GM12875 (cell line): Measurements from ENCODE around the gene ITPR3.

Experiments
- H3K4me3 ChIP-seq: one replicate; pipeline ENCODE4 v1.5.1; 2011; ENCODE audit warnings: low read depth, low read length, control low read depth
- TF ChIP-seq, protein P1 (sequence below): IDR thresholded peaks from 2 replicates; pipeline ENCODE4 v1.5.1; 2011; ENCODE audit warnings: low read depth, mild to moderate bottlenecking, control low read depth, inconsistent platforms, low read length, moderate library complexity, borderline replicate concordance; ENCODE audit not compliant: insufficient read depth

The ITPR3 gene

DNA sequence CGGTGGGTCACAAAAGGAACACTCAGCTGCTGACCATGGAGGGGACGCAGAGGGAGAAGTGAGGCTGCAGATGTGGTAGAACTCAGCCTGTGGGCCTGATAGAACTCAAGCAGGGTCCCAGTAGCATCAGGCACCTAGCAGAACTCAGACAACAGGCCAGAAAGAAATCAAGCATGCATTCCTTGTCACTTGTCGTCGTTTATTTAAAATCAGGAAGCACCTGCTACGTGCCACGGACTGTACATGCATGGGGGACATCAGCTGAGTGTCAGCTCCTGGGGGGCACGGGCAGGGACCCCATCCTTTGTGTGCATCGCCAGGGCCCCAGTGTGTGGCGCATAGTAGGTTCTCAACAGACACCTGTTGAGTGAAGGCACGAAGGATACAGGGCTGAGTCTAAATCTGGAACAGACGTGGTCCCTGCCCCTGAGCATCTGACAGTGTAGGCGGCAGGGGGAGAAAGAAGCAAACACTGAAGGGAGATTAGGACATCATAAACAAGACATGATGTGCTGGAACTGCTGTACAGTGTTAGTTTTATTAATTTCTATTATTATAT lies 57.9 kb downstream of the ITPR3 start:
- no peak overlapping the region for H3K4me3 ChIP-seq
- TF ChIP-seq, protein P1, sequence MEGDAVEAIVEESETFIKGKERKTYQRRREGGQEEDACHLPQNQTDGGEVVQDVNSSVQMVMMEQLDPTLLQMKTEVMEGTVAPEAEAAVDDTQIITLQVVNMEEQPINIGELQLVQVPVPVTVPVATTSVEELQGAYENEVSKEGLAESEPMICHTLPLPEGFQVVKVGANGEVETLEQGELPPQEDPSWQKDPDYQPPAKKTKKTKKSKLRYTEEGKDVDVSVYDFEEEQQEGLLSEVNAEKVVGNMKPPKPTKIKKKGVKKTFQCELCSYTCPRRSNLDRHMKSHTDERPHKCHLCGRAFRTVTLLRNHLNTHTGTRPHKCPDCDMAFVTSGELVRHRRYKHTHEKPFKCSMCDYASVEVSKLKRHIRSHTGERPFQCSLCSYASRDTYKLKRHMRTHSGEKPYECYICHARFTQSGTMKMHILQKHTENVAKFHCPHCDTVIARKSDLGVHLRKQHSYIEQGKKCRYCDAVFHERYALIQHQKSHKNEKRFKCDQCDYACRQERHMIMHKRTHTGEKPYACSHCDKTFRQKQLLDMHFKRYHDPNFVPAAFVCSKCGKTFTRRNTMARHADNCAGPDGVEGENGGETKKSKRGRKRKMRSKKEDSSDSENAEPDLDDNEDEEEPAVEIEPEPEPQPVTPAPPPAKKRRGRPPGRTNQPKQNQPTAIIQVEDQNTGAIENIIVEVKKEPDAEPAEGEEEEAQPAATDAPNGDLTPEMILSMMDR, result no peak

GRCh38 chr6:33679761-33680160 lies 58.6 kb downstream of the ITPR3 start:
- TF ChIP-seq, protein P1, result no peak
- H3K4me3 ChIP-seq, result no peak overlapping the region

DNA sequence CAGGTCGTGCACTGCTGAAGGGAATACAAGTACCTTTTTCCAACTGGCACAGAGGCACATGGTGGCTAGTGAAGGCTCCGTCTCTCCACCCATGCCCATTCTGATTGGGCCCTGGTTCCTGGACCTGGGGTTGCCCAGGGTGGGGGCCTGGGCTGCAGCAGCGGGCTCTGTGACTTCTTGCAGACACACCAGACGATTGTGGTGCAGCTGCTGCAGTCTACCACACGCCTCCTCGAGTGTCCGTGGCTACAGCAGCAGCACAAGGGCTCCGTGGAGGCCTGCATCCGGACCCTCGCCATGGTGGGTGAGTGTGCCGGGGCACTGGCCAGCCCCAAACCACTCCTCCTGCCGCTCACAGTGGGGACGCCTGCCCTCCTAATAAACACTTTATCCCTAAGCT lies 61.2 kb downstream of the ITPR3 start:
- no peak overlapping the region for H3K4me3 ChIP-seq
- TF ChIP-seq, protein P1, result no peak

GRCh38 chr6:33683051-33683571 lies 62.0 kb downstream of the ITPR3 start:
- no peak overlapping the region for H3K4me3 ChIP-seq
- TF ChIP-seq, protein P1, result no peak

- TF ChIP-seq, protein P1, result no peak
- no peak overlapping the region for H3K4me3 ChIP-seq
Measured at GRCh38 chr6:33683576-33684427, 62.7 kb downstream of the ITPR3 start.

DNA sequence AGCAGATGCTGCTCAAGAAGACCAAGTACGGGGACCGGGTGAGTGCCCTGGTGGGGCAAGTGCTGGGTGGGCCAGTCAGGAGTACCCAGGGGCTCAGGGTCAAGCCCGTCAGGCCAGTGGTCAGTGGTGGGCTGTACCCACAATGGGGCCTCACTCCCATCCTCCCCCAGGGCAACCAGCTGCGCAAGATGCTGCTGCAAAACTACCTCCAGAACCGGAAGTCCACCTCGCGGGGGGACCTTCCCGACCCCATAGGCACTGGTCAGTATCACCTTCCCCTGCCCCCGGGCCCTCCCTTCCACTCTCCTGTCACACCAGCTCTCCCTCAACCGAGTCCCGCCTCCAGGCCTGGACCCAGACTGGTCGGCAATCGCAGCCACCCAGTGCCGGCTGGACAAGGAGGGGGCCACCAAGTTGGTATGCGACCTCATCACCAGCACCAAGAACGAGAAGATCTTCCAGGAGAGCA lies 63.3 kb downstream of the ITPR3 start:
- no peak overlapping the region for H3K4me3 ChIP-seq
- TF ChIP-seq, protein P1, result no peak
